Trophoblast cell (in vitro differentiated cells and primary cell): Measurements from ENCODE around the gene RAPGEF2.

Experiments used
- DNase-seq, 2 donors: peaks; one replicate each; pipeline ENCODE4 v3.0.0-alpha.2; 2016
- H2AFZ ChIP-seq: 2 replicates; pipeline ENCODE4 v1.6.1; 2013; ENCODE audit warnings: low read length, moderate library complexity, mild to moderate bottlenecking; ENCODE audit not compliant: insufficient read depth, poor library complexity
- H2AK5ac ChIP-seq: 2 replicates; pipeline ENCODE4 v1.6.1; 2013; ENCODE audit warnings: mild to moderate bottlenecking, low read length
- H2BK120ac ChIP-seq: 2 replicates; pipeline ENCODE4 v1.6.1; 2013; ENCODE audit warnings: low read length, mild to moderate bottlenecking, moderate library complexity; ENCODE audit not compliant: insufficient read depth, poor library complexity
- H2BK12ac ChIP-seq: 2 replicates; pipeline ENCODE4 v1.6.1; 2013; ENCODE audit warnings: mild to moderate bottlenecking, low read length, moderate library complexity
- H2BK5ac ChIP-seq: 2 replicates; pipeline ENCODE4 v1.6.1; 2013; ENCODE audit warnings: low read length, low read depth, moderate library complexity, mild to moderate bottlenecking; ENCODE audit not compliant: poor library complexity
- H3K14ac ChIP-seq: 2 replicates; pipeline ENCODE4 v1.6.1; 2013; ENCODE audit warnings: mild to moderate bottlenecking, low read length
- H3K18ac ChIP-seq: 2 replicates; pipeline ENCODE4 v1.6.1; 2013; ENCODE audit warnings: mild to moderate bottlenecking, low read length
- H3K23ac ChIP-seq: 2 replicates; pipeline ENCODE4 v1.6.1; 2013; ENCODE audit warnings: low read length
- H3K27ac ChIP-seq: 2 replicates; pipeline ENCODE4 v1.5.1; 2013; ENCODE audit warnings: low read depth, mild to moderate bottlenecking, inconsistent platforms, low read length, moderate library complexity
- H3K27me3 ChIP-seq: 2 replicates; pipeline ENCODE4 v1.6.1; 2013; ENCODE audit warnings: inconsistent platforms, mild to moderate bottlenecking, low read length, moderate library complexity; ENCODE audit not compliant: insufficient read depth
- H3K36me3 ChIP-seq, 2 experiments: 1 replicate in 1 of 2; 2 replicates in 1 of 2; pipeline ENCODE4 v1.6.1; 2013; ENCODE audit warnings: low read length in 2 of 2, mild to moderate bottlenecking in 2 of 2, moderate library complexity in 1 of 2; ENCODE audit not compliant: insufficient read depth in 2 of 2, control insufficient read depth in 1 of 2
- H3K4ac ChIP-seq: 2 replicates; pipeline ENCODE4 v1.6.1; 2013; ENCODE audit warnings: low read depth, mild to moderate bottlenecking, low read length, moderate library complexity
- H3K4me1 ChIP-seq, 2 experiments: 1 replicate in 1 of 2; 2 replicates in 1 of 2; pipeline ENCODE4 v1.6.1; 2013; ENCODE audit warnings: low read length in 2 of 2, mild to moderate bottlenecking in 2 of 2, moderate library complexity in 1 of 2; ENCODE audit not compliant: insufficient read depth in 2 of 2, control insufficient read depth in 1 of 2
- H3K4me2 ChIP-seq: 2 replicates; pipeline ENCODE4 v1.6.1; 2013; ENCODE audit warnings: inconsistent platforms, mild to moderate bottlenecking, low read length, moderate library complexity
- H3K4me3 ChIP-seq: 2 replicates; pipeline ENCODE4 v1.5.1; 2013; ENCODE audit warnings: mild to moderate bottlenecking, low read depth, low read length, inconsistent platforms
- H3K79me1 ChIP-seq: one replicate; pipeline ENCODE4 v1.6.1; 2013; ENCODE audit warnings: low read length
- H3K79me2 ChIP-seq: 2 replicates; pipeline ENCODE4 v1.6.1; 2013; ENCODE audit warnings: low read length, mild to moderate bottlenecking; ENCODE audit not compliant: control insufficient read depth, insufficient read depth, poor library complexity
- H3K9ac ChIP-seq: 2 replicates; pipeline ENCODE4 v1.6.1; 2013; ENCODE audit warnings: mild to moderate bottlenecking, low read length
- H3K9me3 ChIP-seq: 2 replicates; pipeline ENCODE4 v1.6.1; 2013; ENCODE audit warnings: low read depth, mild to moderate bottlenecking, control low read depth, inconsistent platforms, low read length; ENCODE audit not compliant: insufficient read depth
- H4K12ac ChIP-seq: 2 replicates; pipeline ENCODE4 v1.6.1; 2013; ENCODE audit warnings: low read depth, mild to moderate bottlenecking, low read length, moderate library complexity
- H4K8ac ChIP-seq: 2 replicates; pipeline ENCODE4 v1.6.1; 2013; ENCODE audit warnings: low read depth, mild to moderate bottlenecking, low read length, moderate library complexity
- H4K91ac ChIP-seq: one replicate; pipeline ENCODE4 v1.6.1; 2013; ENCODE audit warnings: low read depth, mild to moderate bottlenecking, low read length, moderate library complexity
- WGBS: extraction: QIAGEN DNeasy Blood & Tissue Kit; methylation state at CpG from one replicate; pipeline ENCODE4 v1.1.7; 2013; ENCODE audit warnings: missing lambda C conversion rate; ENCODE audit not compliant: insufficient read length, insufficient coverage; ENCODE audit errors: extremely low coverage; 5-methylcytosine and 5-hydroxymethylcytosine counted together

Gene RAPGEF2

GRCh38 chr4:159224408-159224807 is 121.5 kb downstream of the RAPGEF2 start:
- Histone ChIP-seq H3K79me2 (no peaks in the 10 kb centered on the region), H4K8ac (no peak overlapping the region), H2AFZ (no peak overlapping the region), H4K12ac (no peak overlapping the region), H2BK120ac (no peak overlapping the region), H3K9ac (no peak overlapping the region), H3K23ac (no peak overlapping the region), H3K27ac (no peak overlapping the region), H4K91ac (no peak overlapping the region), H2BK5ac (no peak overlapping the region), H3K79me1 (peaks cover 3% of the 10 kb centered on the region), H3K9me3 (no peaks in the 10 kb centered on the region), H2AK5ac (no peak overlapping the region), H3K4me3 (no peak overlapping the region), H3K4me1 (peaks cover 3 to 5% of the 10 kb centered on the region in 2 experiments), H3K18ac (no peak overlapping the region), H3K4me2 (no peak overlapping the region), H3K27me3 (no peaks in the 10 kb centered on the region), H3K36me3 (no peaks in the 10 kb centered on the region), H3K14ac (no peak overlapping the region), H3K4ac (no peak overlapping the region), H2BK12ac (no peak overlapping the region)
- WGBS, result no CpG with 5 or more reads among the region's 3 CpGs
- DNase-seq, result no peak

GRCh38 chr4:159227378-159227777 is 124.5 kb downstream of the RAPGEF2 start:
- H3K27me3 ChIP-seq, result no peaks in the 10 kb centered on the region
- no peak overlapping the region for H3K4me2 ChIP-seq
- peak overlapping the region; percentile 1 for H3K27ac ChIP-seq
- H3K9me3 ChIP-seq, result no peaks in the 10 kb centered on the region
- no peak overlapping the region for H4K12ac ChIP-seq
- no peaks in the 10 kb centered on the region for H3K79me2 ChIP-seq
- no peak overlapping the region for H2AK5ac ChIP-seq
- H2BK120ac ChIP-seq, result peak overlapping the region; percentile 47
- no peaks in the 10 kb centered on the region for H3K36me3 ChIP-seq
- peak overlapping the region; percentile 21 for H2BK5ac ChIP-seq
- peaks cover 3 to 5% of the 10 kb centered on the region in 2 experiments for H3K4me1 ChIP-seq
- no peak overlapping the region for H2AFZ ChIP-seq
- H2BK12ac ChIP-seq, result peak overlapping the region; percentile 27
- H3K79me1 ChIP-seq, result peaks cover 3% of the 10 kb centered on the region
- no peak overlapping the region for H3K18ac ChIP-seq
- DNase-seq, result no peak
- no peak overlapping the region for H4K8ac ChIP-seq
- no peak overlapping the region for H4K91ac ChIP-seq
- H3K14ac ChIP-seq, result peak overlapping the region; percentile 7
- no peak overlapping the region for H3K23ac ChIP-seq
- H3K4me3 ChIP-seq, result no peak overlapping the region
- no peak overlapping the region for H3K9ac ChIP-seq
- H3K4ac ChIP-seq, result peak overlapping the region; percentile 58
- no CpG with 5 or more reads among the region's 3 CpGs for WGBS

GRCh38 chr4:159227984-159228383 is 125.1 kb downstream of the RAPGEF2 start:
- no peak overlapping the region for H4K8ac ChIP-seq
- H3K9me3 ChIP-seq, result no peaks in the 10 kb centered on the region
- no peaks in the 10 kb centered on the region for H3K79me2 ChIP-seq
- H3K4me1 ChIP-seq, result peaks cover 3 to 5% of the 10 kb centered on the region in 2 experiments
- peak; percentile 62 to 75 for DNase-seq
- no peak overlapping the region for H3K23ac ChIP-seq
- no peak overlapping the region for H2BK120ac ChIP-seq
- H3K4me3 ChIP-seq, result no peak overlapping the region
- H3K9ac ChIP-seq, result no peak overlapping the region
- no peak overlapping the region for H2AFZ ChIP-seq
- H3K79me1 ChIP-seq, result peaks cover 3% of the 10 kb centered on the region
- H4K12ac ChIP-seq, result no peak overlapping the region
- no peak overlapping the region for H3K14ac ChIP-seq
- WGBS, result no CpG with 5 or more reads among the region's 11 CpGs
- H4K91ac ChIP-seq, result no peak overlapping the region
- H3K36me3 ChIP-seq, result no peaks in the 10 kb centered on the region
- H2BK5ac ChIP-seq, result no peak overlapping the region
- no peak overlapping the region for H2BK12ac ChIP-seq
- peak overlapping the region; percentile 1 for H3K27ac ChIP-seq
- no peak overlapping the region for H2AK5ac ChIP-seq
- no peak overlapping the region for H3K4ac ChIP-seq
- H3K27me3 ChIP-seq, result no peaks in the 10 kb centered on the region
- H3K4me2 ChIP-seq, result peak overlapping the region; percentile 52
- no peak overlapping the region for H3K18ac ChIP-seq

- Histone ChIP-seq H3K18ac (no peak overlapping the region), H3K9ac (no peak overlapping the region), H2AFZ (no peak overlapping the region), H3K4ac (no peak overlapping the region), H2BK12ac (no peak overlapping the region), H2AK5ac (no peak overlapping the region), H3K4me1 (peaks cover 3 to 5% of the 10 kb centered on the region in 2 experiments), H2BK5ac (no peak overlapping the region), H3K14ac (no peak overlapping the region), H3K27ac (peak overlapping the region; percentile 5), H3K27me3 (no peaks in the 10 kb centered on the region), H4K91ac (no peak overlapping the region), H3K36me3 (no peaks in the 10 kb centered on the region), H3K4me2 (peak overlapping the region; percentile 46), H3K79me1 (peaks cover 3% of the 10 kb centered on the region), H2BK120ac (no peak overlapping the region), H4K8ac (no peak overlapping the region), H3K23ac (no peak overlapping the region), H3K9me3 (no peaks in the 10 kb centered on the region), H4K12ac (no peak overlapping the region), H3K79me2 (no peaks in the 10 kb centered on the region), H3K4me3 (no peak overlapping the region)
- WGBS, result no CpG with 5 or more reads among the region's 6 CpGs
- peak; percentile 74 to 87 for DNase-seq
Measured at GRCh38 chr4:159229164-159229563, 126.3 kb downstream of the RAPGEF2 start.
